NOMO-1 (cell line): Measurements from ENCODE around the gene TMEM26.

ENCODE experiments used
- DNase-seq, 2 experiments: peaks; one replicate each; lab custom pipeline; 2025; ENCODE audit not compliant: unreplicated experiment in 2 of 2; lab: John Stamatoyannopoulos, UW

Gene TMEM26

DNA sequence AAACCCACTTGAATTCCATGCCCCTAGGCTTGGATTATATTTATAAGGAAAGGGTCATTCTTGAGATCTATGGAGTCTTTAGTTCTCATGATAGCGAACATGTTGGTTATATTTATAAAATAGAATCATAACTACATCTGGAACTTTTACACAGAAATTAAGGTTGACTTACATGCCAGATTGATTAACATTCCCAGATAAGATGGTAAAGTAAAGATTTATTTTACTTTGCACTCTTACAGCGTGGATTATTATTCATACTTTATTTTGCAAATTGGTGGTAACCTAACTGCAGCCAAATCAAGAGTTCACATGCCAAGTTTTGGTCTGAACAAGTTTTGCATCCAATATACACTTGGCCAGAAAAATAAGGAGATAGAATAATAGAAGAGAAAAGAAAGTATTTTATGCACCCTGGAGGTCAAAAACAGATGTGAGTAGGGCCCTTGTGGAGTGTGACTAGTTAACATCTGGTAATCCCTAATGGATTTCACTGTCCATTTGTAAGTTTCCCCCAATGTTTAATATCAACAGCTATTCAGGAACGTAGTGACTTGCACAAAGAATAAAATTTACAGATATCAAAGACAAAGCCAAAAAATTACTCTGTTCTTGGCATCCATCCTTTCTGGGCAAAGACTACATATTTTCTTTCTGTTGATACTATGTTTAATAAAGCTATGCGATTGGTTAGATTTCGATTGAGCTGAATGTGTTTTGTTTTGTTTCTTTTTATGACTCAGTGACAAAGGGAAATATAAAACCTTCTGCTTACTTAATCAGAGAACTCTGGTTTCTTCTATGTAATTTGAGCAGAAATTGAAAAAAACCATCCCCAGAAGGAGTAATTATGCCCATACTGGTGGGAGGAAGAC is 10.1 kb upstream of the TMEM26 start:
- DNase-seq = no peak

DNA sequence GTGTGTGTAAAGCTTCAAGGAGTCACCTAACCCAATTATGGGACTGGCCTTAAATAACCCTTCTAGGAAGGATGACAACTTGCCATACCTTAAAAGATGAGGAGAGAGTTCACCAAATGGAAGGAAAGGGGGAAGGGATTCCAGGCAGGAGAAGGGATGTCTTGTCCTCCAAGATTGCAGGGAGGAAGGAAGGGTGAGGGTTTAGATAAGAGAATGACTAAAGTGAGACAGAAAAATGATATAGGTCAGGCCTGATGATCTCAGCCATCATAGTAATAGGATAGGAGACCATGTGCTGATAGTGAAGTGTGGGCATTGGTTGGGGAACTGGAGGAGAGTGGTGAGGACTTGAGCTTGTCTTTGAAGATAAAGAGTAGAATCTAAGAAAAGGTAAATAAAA is 7.7 kb upstream of the TMEM26 start:
- no peak for DNase-seq

DNA sequence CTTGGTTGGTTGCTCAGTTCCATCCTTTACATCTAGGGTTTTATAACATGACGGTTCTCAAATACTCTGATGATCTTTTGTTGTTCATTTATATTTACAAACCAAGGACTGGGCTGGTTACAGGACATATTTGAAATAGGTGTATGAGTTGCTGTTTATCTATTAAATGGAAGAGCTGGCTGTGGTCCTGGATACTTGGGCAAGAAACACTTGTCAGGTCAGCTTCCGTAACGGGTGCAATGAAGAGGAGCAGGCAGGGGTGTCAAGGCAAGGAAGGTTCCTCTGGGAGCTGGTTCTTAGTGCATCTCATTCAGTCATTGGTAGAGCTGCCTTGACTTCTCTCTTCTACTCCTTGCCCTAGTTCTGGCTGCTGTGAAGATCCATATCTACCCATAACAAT is 4.8 kb upstream of the TMEM26 start:
- no peak for DNase-seq

DNA sequence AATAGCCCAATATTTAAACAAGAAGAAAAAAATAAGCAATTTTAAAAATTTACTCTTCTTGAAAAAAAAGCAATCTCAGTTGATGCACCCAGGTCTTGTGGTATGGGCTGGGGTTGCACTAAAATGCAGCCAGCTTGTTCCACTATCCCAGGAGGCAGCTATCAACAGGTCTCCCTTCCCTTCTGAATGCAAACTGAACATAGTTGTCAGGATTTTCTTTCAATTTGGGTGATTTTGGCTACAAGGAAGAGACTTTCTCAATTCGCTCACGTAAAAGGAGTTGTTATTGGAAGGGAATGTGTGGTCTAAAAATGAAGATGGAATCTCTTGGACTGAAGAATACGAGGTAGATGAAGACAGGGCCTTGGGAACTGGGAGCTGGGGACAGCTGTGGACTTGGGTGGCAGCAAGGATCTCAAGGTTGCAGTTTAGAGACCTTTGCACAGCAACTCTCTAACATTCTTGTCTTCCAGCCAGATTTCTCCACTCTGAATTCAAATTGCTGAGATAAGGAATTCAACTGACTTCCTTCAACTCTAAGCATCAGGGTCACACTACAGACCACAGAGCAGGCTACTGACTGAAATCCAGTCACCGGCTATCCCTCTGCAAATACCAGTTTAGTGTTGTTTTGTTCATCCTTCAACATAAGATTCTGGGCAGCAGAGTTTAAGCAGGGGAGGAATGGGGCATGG is 3.1 kb upstream of the TMEM26 start:
- no peak for DNase-seq

DNA sequence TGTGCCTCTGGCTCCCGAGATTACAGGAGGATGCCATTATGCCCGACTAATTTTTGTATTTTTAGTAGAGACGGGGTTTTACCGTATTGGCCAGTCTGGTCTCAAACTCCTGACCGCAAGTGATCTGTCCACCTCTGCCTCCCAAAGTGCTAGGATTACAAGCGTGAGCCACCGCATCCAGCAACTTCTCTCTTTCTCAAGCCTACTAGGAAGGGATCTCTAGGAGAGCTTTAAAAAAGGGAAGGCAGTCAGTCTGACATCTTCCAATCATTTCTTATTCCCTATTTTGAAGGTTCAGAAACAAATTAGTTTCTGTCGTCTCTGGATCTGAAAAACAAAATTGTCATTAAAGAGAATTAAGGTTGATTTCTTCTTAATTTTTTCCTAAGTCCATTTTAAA is 2.5 kb upstream of the TMEM26 start:
- no peak for DNase-seq

DNA sequence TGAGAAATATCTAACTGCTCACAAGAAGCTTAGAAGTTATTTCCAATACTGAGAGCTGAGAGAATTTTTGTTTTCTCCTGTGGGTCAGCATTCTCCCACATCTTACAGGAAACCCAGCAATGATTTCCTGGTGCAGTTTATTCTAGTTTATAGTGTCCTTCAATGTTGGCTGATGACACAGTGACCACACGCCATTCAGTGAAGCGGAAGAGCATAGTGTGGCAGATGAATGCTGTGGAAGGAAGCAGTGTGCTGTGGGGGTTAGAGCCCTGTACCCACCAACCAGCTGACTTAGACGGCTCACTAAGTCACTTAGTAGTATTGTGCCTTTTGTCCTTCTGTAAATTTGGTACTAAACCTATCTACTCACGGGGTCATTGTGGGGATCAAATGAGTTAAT is 1.4 kb upstream of the TMEM26 start:
- DNase-seq = no peak

DNA sequence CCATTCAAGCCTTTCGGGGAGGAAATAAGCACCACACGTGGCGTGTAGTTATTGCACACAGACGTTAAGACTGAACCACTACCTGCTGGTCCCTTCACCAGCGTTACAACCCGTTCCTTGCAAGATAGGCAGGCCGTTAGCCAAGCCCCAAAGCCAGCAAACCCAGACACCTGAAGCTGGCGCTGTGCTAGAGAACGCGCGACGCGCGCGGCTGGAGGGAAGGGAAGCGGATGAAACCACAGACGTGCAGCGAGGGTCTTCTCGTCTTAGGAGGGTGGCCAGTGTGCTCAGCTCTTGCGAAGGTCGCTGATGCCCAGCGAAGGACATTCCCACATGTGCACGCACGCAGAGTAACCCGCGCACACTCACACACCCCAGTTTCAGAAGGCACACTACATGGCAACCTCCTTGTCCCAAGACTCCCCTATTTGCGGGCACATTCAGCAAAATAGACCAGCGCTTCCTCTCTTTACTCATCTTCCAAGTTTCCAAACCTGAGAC is 980 bp downstream of the TMEM26 start:
- DNase-seq = no peak

DNA sequence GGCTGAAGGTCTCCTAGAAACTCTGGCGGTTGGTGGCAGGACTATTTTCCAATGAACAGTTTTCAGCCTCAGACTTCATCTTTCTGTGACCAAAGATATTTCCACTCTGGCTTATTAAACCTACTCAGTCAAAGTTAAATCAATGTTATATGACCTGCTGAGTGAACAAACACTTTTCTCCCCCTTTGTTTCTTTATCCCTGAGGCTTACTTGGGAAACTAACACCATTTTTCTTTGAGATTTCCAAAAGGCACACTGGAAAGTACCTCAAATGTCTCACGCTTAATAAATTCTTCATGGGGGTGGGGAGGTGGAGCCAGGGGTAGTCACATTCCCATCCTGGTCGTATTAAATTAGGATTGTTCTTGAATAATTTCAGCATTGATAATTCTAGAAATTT is 1.8 kb downstream of the TMEM26 start:
- no peak for DNase-seq

DNA sequence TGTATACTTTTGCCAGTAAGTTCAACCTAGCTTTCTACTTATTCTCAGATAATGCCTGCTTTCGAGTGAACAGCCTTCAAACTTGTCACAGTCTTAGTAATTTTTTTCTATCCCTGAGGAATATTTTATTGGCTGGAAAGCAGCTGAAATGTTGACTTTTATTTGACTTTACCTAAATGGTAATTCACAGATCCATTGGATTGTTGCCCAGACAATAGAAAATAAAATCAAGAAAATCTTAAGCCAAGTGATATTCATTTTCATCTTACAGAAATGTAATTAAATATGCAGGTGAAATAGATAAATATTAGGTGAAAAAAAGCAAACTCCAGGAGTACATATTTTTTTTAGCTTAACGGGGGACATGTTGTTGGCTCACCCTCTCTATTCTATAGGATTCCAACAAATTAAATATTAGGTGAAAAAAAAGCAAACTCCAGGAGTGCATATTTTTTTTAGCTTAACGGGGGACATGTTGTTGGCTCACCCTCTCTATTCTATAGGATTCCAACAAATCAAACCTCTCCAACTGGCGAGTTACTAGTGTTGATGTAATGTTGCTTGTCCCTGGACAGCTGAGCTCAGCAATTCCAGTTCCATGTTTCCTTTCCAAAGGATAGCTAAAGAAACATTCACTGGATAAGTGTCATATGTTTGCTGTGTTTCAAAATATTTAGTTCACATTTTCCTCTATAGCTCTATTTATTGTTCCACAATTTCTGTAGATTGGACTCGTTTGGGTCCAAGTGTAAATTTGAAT is 4.2 kb downstream of the TMEM26 start:
- no peak for DNase-seq

DNA sequence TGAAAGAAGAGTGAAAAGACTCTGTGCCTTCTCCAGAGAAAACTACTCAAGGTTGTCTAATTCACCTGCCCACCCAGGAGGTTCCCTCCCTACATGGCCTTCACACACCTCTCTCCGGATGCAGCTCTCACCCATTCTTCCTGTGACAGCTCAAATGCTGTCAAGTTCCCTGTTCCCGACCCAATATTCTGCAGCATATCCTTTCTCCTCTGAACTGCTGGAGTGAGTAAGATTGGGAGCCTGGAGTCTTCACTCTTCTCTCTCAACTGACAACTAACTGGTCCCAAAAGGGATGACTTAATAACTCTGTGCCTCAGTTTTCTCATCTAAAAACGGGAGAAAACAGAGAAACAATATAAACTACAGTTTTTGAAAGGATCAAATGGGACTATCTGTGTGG is 5.1 kb downstream of the TMEM26 start:
- DNase-seq = no peak

DNA sequence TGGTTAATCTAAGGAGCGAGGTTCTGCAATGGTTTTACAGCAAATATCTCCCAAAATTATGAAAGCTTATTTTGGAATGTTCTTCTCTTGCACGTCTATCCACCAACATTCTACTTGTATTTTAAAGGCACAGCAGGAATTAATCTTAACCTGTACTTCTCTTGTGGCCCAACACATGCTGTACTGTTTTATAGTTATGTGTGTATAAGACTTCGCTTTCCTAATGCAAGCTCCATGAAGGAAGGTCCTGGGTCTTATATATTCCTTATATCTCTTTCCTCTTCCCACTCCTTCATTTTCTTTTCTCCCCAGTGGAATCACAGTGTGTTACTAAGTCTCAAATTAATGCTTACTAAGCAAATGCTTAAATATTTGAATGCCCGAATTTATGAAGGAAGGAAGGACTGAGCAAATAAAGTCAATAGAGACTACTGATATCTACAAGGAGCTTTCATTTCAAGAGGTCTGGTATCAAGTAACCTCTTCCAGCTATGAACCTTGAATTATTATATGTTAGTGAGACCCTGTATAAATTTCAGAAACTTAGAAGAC is 14.0 kb downstream of the TMEM26 start:
- DNase-seq = no peak

DNA sequence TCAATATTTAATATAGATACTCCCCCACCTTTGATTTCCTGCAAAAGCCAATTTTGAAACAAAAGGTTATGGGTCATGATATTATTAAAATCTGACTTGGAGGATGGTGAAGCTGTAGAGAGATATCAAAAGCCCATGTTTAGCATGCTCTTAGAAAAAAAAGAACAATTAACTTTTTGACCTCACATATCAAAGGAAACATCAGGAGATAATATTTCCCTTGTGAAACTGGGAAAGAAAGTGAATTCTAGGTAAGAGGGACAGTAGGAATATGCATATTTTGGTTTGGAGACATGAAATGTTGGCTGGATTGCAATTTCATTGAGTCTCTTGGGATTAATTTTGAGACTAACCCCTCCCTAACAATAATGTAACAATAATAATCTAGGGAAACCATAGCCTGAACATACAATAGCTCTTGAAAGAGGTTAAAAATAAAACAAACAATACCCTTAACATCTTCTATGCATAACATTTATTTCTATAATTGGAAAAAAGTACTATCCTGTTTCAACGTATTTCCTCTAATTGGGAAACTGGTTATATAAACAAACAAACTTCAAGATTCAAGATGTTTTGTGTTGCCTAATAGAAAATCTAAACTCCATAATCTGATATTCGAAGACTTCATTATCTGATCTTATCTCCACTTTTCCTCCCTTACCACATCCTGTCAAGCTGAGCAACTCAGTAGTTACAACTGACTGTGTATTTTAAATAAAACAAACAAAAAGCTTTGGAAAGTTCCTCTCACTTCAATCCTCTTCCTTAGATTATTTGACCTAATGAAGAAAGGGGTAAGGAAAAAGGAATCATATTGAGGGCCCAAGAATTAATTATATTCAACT is 14.8 kb downstream of the TMEM26 start:
- DNase-seq = no peak

DNA sequence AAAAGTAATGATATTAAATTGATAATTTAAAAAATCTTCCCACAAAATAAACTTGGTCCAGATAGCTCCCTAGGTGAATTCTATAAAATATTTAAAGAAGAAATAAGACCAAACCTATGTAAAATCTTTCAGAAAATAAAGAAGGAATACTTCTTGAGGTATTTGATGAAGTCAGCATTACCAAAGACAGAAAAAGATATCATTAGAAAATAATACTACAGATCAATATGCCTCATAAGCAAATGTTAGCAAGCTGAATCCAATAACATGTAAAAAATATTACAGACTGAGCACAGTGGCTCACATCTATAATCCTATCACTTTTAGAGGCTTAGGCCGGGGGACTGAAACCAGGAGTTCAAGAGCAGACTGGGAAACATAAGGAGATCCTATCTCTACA is 30.0 kb downstream of the TMEM26 start:
- DNase-seq = no peak

DNA sequence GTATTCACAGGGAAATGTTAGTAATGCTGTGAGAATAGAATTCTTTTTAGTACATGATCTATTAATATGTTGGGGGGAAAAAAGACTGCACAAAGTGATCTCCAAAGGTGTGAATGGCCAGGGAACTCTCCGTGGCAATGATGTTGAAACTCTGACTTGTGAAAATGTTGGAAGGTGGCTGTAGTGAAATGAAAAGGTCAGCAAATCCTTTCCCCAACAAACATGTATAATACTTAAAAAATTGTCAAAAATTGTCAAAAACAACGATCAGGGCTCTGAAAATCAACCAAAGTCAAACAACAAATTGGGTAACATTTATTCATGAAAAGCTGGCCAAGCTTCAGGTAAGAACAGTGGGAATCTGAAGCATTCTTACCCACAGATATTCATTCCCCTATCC is 35.5 kb downstream of the TMEM26 start:
- DNase-seq = no peak

DNA sequence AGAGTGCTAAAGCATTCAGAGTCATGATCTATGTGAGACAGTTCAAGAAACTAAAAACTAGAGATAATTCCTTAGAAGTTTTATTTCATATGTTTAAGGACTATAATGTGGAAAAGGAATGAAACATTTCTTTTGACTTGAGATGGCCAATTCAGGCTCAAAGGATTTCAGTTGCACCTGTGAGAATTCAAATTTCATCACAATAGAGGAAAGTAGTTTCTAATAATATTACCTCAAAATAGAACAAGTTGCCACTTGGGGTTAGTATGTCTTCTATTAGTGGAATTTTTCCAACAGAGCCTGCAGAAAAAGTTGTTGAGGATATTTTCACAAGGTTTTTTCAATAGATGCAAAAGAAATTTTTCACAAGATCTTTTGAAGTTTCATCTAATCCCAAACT is 37.4 kb downstream of the TMEM26 start:
- no peak for DNase-seq

DNA sequence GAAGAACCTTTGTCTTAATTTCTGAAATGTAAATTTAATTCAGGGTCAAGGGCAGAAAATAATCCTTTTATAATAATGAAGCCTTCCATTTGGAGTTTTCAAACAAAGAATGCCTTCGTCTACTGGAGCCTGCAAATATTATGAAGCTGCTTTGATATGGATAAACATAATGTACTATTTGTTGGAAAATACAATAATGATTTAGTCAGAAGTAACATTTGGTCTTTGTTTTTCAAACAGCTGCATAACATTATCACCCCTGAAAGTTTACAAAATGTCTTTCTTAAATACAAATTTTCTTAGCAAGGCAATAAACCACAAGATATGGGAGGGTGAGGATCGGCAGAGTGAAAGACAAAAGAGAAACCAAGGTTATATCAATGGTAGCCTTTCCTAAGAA is 41.5 kb downstream of the TMEM26 start:
- DNase-seq = no peak

DNA sequence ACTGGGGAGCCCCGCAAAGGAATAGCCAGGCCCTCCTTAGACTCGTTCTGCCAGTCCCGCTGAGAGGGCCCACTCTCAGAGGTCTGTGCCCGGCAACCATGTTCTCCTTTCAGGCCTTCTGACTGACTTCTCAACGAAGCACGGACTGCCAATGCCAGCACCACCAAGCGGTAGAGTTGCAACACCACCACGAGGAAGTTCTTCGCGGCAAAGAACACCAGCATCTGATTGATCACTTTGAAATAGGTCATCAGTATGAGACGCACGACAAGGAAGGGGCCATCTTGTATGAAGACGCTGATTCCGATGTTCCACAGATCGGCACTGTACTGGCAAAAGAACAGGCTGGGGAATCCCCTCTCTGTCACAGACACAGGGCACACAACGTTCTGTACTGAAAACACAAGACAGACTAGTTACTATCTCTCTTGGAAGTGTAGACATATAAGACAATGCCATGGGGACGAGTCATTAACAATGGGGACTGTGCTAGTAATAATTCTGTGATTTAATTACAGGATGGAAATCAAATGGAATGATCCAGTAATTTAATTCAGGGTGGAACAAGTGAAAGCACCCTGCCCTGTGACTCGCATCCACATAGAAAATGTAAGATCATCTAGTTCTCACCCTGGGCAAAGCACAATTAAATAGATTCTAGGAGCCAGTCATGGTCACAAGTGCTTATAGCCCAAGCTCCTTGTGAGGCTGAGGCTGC is 42.7 kb downstream of the TMEM26 start:
- no peak for DNase-seq

DNA sequence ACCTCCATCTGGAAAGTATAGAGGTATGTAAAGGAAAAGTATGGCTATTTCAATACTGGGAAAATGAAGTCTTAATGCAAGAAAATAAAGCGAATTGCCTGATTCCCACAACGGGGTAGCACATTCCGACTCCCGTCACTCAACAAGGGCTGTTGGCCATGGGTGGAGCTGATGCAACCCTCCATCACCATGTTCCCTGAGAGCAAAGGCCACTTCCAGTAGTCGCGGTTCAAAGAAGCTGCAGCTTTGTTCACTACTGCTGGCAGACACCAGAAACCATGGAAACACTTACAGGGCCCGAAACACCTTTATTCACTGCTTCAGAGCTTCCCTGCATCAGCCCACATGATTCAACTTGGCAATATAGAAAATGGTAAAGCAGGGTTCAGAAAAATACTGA is 44.0 kb downstream of the TMEM26 start:
- no peak for DNase-seq

DNA sequence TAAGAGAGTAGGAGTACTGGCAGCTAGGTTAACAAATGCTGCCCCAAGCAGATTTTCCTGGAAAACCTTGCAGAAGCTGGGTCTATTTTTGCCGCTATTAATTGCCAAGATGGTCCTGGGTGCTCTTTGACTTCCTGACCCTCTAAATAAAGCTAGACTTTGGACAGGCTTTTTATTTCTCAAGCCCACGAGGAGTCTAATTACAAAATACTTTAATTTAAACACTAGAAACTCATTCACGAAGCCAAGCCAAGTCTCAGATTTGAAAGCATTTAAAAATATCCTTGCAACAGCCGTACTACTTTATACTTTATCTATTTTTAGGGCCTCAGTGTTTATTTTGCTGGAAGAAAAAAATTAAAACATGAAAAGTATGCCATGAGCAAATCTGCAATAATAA is 45.1 kb downstream of the TMEM26 start:
- DNase-seq = no peak

DNA sequence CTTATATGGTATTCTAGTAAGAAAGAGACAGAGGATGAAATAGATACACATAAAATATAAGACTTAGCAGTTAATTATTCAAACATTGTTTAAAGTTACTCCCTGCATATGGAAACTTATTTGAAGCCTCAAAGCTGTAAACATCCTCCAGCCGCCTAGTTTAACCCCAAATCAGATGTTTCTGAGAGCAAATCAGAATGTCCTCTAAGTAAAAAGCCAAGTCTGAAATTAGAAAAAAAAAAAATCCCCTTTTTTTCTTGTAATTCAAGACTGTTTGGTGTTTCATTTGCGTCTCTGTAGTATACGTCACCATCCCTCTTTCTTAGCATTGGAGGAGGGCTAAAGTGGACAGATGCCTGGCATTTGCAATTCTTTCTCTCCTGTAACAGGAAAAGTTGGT is 46.4 kb downstream of the TMEM26 start:
- no peak for DNase-seq
